AG09319 (cell line): Measurements from ENCODE around the gene ZFP36.
A peak's percentile ranks its signal among the peaks of the same experiment; 100 is the strongest.

Experiments used
- DNase-seq: peaks from one replicate; pipeline ENCODE4 v3.0.0-alpha.2; 2010; ENCODE audit warnings: low read depth; ENCODE audit errors: extremely low read depth
- TF ChIP-seq, protein P1 (sequence below): IDR thresholded peaks from 2 replicates; pipeline ENCODE4 v1.5.1; 2011; ENCODE audit warnings: low read depth, mild to moderate bottlenecking, inconsistent platforms, low read length, moderate library complexity

ZFP36 gene

DNA sequence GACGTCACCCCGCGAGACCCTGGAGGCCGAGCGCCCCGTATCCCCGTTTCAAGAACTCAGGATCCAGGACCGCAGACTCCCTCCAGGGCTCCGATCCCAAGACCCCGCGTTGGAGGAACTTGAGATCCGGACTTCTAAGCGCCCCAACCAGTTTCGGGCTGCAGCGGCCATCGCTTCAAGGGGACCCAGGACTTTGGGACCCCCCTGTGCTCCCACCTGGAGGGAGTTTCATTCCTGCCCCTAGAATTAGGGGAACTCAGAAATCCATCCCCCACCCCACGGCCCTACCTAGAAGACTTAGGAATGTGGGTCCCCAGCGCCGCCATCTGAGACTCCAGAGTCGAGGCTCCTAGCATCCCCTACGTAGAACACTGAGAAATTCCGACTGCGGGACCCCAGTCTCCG lies 6.2 kb downstream of the ZFP36 start:
- DNase-seq: no peak
- TF ChIP-seq, protein P1, sequence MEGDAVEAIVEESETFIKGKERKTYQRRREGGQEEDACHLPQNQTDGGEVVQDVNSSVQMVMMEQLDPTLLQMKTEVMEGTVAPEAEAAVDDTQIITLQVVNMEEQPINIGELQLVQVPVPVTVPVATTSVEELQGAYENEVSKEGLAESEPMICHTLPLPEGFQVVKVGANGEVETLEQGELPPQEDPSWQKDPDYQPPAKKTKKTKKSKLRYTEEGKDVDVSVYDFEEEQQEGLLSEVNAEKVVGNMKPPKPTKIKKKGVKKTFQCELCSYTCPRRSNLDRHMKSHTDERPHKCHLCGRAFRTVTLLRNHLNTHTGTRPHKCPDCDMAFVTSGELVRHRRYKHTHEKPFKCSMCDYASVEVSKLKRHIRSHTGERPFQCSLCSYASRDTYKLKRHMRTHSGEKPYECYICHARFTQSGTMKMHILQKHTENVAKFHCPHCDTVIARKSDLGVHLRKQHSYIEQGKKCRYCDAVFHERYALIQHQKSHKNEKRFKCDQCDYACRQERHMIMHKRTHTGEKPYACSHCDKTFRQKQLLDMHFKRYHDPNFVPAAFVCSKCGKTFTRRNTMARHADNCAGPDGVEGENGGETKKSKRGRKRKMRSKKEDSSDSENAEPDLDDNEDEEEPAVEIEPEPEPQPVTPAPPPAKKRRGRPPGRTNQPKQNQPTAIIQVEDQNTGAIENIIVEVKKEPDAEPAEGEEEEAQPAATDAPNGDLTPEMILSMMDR: no peak

DNA sequence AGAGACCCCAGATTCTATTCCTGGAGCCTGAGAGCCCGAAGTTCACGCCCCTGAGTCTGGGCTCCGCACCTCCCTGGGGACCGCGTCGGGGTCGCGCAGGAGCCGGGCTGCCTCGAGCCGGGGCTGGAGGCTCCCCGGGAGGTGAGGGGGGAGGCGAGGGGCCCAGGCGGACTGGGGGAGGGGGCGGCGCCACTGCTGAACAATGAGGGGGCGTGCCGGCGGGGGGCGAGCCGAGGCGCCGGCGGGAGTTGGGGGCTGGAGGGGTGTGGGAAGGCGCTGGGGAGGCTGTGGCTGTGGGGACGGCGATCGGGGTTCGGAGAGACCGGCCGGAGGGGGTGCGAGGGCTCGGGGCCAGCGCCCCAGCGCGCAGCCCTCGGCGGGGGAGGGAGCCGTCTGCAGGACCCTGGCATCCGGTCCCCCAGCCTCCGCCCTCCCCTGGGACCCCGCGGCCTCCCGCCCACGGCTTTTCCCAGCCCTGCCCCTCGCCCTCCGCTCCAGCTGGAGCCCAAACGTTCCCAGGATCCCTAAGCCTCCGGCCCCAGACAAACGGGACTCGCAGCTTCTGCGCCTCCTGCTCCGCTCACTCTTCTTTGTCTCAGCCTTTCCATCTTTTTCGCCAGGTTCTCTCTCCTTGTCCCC lies 6.7 kb downstream of the ZFP36 start:
- DNase-seq: no peak
- TF ChIP-seq, protein P1: no peak

DNA sequence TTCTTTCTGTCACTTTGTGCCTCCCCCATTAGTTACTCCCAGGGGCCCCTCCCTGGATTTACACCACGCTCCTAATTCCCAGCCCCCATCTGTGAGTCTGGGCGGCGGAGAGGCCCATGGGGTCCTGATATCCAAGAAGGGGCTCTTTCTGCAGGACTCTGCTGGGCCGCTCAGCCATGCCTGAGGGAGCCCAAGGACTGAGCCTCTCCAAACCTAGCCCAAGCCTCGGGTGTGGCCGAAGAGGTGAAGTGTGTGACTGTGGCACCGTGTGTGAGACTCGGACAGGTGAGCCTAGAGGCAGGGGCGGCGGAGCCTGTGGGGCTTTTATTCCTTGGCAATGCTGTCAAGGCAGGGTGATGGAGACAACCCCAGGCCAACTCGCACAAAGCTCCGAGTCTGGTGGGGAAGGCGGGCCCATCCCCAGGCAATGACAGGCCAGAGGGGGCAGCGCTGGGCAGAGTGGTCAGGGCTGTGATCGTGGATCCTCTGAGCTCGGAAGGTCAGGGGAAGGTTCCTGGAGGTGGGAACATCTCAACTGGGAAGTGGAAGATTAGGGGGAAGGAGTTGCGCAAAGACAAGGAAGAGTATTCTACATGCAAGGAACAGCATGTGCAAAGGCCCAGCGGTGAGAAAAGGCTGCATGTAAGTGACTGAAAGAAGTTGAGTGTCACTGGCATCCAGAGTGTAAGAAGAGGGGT lies 7.4 kb downstream of the ZFP36 start:
- no peak for DNase-seq
- TF ChIP-seq, protein P1: peak; percentile 43

DNA sequence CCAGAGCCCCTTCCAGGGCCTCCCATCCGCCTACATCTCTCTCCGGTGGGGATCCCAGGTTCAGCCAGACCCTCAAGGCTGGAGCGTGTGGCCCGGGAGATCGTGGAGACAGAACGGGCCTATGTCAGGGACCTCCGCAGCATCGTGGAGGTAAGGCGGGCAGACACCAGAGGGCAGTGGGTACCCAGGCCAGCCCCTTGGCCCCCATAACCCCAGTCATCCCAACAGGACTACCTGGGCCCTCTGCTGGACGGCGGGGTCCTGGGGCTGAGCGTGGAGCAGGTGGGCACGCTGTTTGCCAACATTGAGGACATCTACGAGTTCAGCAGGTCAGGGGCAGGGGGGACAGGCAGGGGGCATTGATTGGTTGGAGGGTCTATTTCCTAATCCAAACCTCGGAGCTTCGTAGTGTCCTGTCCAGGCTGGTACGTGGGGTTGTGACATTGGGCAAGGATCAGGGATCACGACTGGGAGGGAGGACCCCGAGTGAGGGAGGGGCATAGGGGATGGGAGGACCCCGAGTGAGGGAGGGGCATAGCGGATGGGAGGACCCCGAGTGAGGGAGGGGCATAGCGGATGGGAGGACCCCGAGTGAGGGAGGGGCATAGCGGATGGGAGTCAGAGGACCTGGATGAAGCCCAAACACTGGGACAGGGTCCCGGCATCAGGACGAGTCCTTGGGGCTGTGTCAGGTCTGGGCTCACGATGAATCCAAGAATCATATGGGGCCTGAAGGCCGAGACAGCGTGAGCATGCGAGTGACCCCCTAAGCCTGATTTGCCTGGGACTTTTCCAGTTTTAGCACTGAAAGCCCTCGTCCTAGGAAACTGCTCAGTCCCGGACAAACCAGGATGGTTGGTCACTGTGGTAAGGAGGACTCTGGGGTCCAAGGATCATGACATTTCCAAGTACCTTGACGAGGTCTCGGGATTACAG lies 8.7 kb downstream of the ZFP36 start:
- DNase-seq: no peak
- TF ChIP-seq, protein P1: no peak

DNA sequence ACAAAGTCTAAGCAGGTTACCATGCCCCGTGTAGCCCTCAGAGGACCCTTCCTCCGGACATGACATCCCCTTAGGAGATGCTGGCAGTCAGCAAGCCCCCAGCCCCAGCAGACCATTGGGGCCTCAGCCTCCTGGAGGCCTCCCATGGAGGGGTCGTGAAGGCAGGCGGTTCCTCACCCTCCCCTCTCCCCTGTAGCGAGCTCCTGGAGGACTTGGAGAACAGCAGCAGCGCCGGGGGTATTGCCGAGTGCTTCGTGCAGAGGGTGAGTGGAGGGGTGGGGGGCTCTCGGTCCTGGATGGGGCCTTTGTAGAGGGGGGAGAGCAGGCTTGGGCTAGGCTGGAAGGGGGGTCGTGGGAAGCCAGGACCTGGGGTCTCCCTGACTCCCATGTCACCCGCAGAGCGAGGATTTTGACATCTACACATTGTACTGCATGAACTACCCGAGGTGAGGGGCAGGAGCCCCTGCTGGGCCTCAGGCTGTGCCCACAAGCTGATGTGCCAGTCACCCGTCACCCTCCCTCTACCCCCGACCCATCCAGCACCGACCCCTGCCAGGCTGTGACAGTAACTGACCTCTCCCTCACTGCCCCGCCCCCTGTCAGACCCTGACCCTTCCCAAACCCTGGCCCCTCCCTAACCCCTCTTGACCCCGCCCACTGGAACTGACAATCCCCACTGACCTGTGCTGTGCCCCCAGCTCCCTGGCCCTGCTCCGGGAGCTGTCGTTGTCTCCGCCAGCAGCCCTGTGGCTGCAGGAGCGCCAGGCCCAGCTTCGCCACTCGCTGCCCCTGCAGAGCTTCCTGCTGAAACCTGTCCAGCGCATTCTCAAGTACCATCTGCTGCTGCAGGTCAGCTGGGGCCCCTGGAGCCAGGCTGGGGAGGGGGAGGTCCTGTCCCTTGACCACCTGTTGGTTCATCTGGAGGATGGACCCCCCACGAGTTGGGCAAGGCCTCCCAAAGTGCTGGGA lies 9.8 kb downstream of the ZFP36 start:
- TF ChIP-seq, protein P1: no peak
- no peak for DNase-seq

DNA sequence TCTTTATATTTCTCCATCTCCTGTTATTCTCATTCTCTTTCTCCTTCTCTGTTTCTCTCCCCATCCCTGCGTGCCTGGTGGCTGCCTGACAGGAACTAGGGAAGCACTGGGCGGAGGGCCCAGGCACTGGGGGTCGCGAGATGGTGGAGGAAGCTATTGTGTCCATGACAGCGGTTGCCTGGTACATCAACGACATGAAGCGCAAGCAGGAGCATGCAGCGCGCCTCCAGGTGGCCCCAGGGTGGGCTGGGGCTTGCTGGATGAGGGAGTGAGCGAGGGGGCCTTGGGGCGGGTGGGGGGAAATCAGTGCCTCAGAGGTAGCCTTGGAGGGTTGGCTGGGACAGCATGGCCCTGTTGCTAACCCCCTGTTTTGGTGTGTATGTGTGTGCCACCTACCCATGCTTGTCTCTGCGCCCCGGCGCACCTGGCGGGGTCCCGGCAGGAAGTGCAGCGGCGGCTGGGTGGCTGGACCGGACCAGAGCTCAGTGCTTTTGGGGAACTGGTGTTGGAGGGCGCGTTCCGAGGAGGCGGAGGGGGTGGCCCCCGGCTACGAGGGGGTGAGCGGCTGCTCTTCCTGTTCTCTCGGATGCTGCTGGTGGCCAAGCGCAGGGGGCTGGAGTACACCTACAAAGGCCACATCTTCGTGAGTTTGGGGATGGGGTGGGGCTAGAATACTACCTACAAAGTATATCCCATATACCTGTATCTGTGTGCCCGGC lies 11.0 kb downstream of the ZFP36 start:
- no peak for DNase-seq
- TF ChIP-seq, protein P1: no peak
